H9 (cell line): ENCODE measurements around the gene ARHGAP26. TPM values are rescaled to one million over a fixed set of nuclear protein-coding genes. Genes with fewer than 3 reads are reported as not detected.

Experiments
- DNase-seq: peaks from one replicate; pipeline ENCODE4 v3.0.0-alpha.2; 2017
- H2AFZ ChIP-seq: one replicate; pipeline ENCODE4 v1.6.1; 2013; ENCODE audit warnings: mild to moderate bottlenecking, low read length, control low read depth, moderate library complexity
- H2AK5ac ChIP-seq: 2 replicates; pipeline ENCODE4 v1.6.1; 2013; ENCODE audit warnings: low read length, control low read depth, mixed read lengths; ENCODE audit not compliant: insufficient read length
- H2BK120ac ChIP-seq: one replicate; pipeline ENCODE4 v1.6.1; 2013; ENCODE audit warnings: low read depth, mild to moderate bottlenecking, low read length, control low read depth, inconsistent platforms; ENCODE audit not compliant: poor library complexity, severe bottlenecking
- H2BK12ac ChIP-seq: 2 replicates; pipeline ENCODE4 v1.6.1; 2013; ENCODE audit warnings: low read length, control low read depth, mixed read lengths, low read depth; ENCODE audit not compliant: insufficient read length
- H2BK15ac ChIP-seq: 2 replicates; pipeline ENCODE4 v1.6.1; 2013; ENCODE audit warnings: low read depth, low read length, control low read depth
- H2BK20ac ChIP-seq: one replicate; pipeline ENCODE4 v1.6.1; 2013; ENCODE audit warnings: low read depth, mild to moderate bottlenecking, low read length, control low read depth, inconsistent platforms; ENCODE audit not compliant: poor library complexity, severe bottlenecking
- H2BK5ac ChIP-seq: 2 replicates; pipeline ENCODE4 v1.6.1; 2013; ENCODE audit warnings: low read length, control low read depth, mixed read lengths; ENCODE audit not compliant: insufficient read length
- H3K14ac ChIP-seq: 2 replicates; pipeline ENCODE4 v1.6.1; 2013; ENCODE audit warnings: low read length, control low read depth; ENCODE audit not compliant: insufficient read depth
- H3K18ac ChIP-seq: 2 replicates; pipeline ENCODE4 v1.6.1; 2013; ENCODE audit warnings: low read depth, mild to moderate bottlenecking, mixed read lengths, low read length, control low read depth; ENCODE audit not compliant: insufficient read length
- H3K23ac ChIP-seq: 2 replicates; pipeline ENCODE4 v1.6.1; 2013; ENCODE audit warnings: low read length, control low read depth, mixed read lengths, low read depth; ENCODE audit not compliant: insufficient read length
- H3K23me2 ChIP-seq: 2 replicates; pipeline ENCODE4 v1.6.1; 2013; ENCODE audit warnings: low read depth, mild to moderate bottlenecking, mixed read lengths, low read length, control low read depth; ENCODE audit not compliant: insufficient read length, poor library complexity, severe bottlenecking
- H3K27ac ChIP-seq: 2 replicates; pipeline ENCODE4 v1.5.1; 2013; ENCODE audit warnings: low read length, control low read depth, mixed read lengths, low read depth; ENCODE audit not compliant: insufficient read length
- H3K27me3 ChIP-seq: 2 replicates; pipeline ENCODE4 v1.6.1; 2013; ENCODE audit warnings: low read length, control low read depth, inconsistent platforms; ENCODE audit not compliant: insufficient read depth
- H3K4ac ChIP-seq: 2 replicates; pipeline ENCODE4 v1.6.1; 2013; ENCODE audit warnings: low read depth, mild to moderate bottlenecking, control low read depth, inconsistent platforms, low read length, moderate library complexity
- H3K4me1 ChIP-seq: 2 replicates; pipeline ENCODE4 v1.6.1; 2013; ENCODE audit warnings: low read length, control low read depth, inconsistent platforms; ENCODE audit not compliant: insufficient read depth
- H3K4me2 ChIP-seq: 2 replicates; pipeline ENCODE4 v1.6.1; 2013; ENCODE audit warnings: low read length, control low read depth, mixed read lengths; ENCODE audit not compliant: insufficient read length, insufficient read depth
- H3K56ac ChIP-seq: 2 replicates; pipeline ENCODE4 v1.6.1; 2013; ENCODE audit warnings: low read depth, mild to moderate bottlenecking, mixed read lengths, low read length, control low read depth; ENCODE audit not compliant: insufficient read length
- H3K79me1 ChIP-seq: 2 replicates; pipeline ENCODE4 v1.6.1; 2013; ENCODE audit warnings: low read depth, mild to moderate bottlenecking, moderate library complexity, low read length, control low read depth, inconsistent platforms; ENCODE audit not compliant: insufficient read depth, poor library complexity, severe bottlenecking
- H3K79me2 ChIP-seq: 2 replicates; pipeline ENCODE4 v1.6.1; 2013; ENCODE audit warnings: low read length, control low read depth, inconsistent platforms; ENCODE audit not compliant: insufficient read depth
- H3K9ac ChIP-seq: 2 replicates; pipeline ENCODE4 v1.6.1; 2013; ENCODE audit warnings: low read length, control low read depth, mixed read lengths; ENCODE audit not compliant: insufficient read length; ENCODE audit errors: extremely low read depth
- H3K9me3 ChIP-seq: one replicate; pipeline ENCODE4 v1.6.1; 2013; ENCODE audit warnings: low read depth, low read length, inconsistent platforms; ENCODE audit not compliant: control insufficient read depth
- H3T11ph ChIP-seq: one replicate; pipeline ENCODE4 v1.6.1; 2013; ENCODE audit warnings: mild to moderate bottlenecking, low read length, control low read depth, inconsistent platforms
- H4K20me1 ChIP-seq: one replicate; pipeline ENCODE4 v1.6.1; 2013; ENCODE audit not compliant: control insufficient read depth, insufficient read length, insufficient read depth
- H4K5ac ChIP-seq: 2 replicates; pipeline ENCODE4 v1.6.1; 2013; ENCODE audit warnings: low read depth, mild to moderate bottlenecking, mixed read lengths, low read length, control low read depth; ENCODE audit not compliant: insufficient read length
- H4K8ac ChIP-seq: replicated peaks from 2 replicates; pipeline ENCODE4 v1.6.1; 2013; ENCODE audit warnings: low read length, control low read depth, mixed read lengths, low read depth; ENCODE audit not compliant: insufficient read length
- H4K91ac ChIP-seq: 2 replicates; pipeline ENCODE4 v1.6.1; 2013; ENCODE audit warnings: low read depth, mild to moderate bottlenecking, moderate library complexity, mixed read lengths, low read length, control low read depth; ENCODE audit not compliant: insufficient read length
- H3K27ac Mint-ChIP-seq, 3 experiments: 2 replicates in 2 of 3; 3 replicates in 1 of 3; pipeline ENCODE4 v1.8.0; 2020 to 2021; ENCODE audit warnings: mixed read lengths in 3 of 3, mild to moderate bottlenecking in 1 of 3, moderate library complexity in 1 of 3
- H3K27me3 Mint-ChIP-seq: 2 replicates; pipeline ENCODE4 v1.8.0; 2021; ENCODE audit warnings: low read depth, mild to moderate bottlenecking, moderate library complexity, mixed read lengths
- H3K36me3 Mint-ChIP-seq, 3 experiments: 2 replicates in 2 of 3; 3 replicates in 1 of 3; pipeline ENCODE4 v1.8.0; 2020 to 2021; ENCODE audit warnings: low read depth in 3 of 3, mixed read lengths in 3 of 3; ENCODE audit not compliant: insufficient read depth in 1 of 3
- H3K4me1 Mint-ChIP-seq, 2 experiments: 2 replicates each; pipeline ENCODE4 v1.8.0; 2020; ENCODE audit warnings: mixed read lengths in 2 of 2
- H3K4me3 Mint-ChIP-seq, 2 experiments: 2 replicates in 1 of 2; 3 replicates in 1 of 2; pipeline ENCODE4 v1.8.0; 2020 to 2021; ENCODE audit warnings: mild to moderate bottlenecking in 2 of 2, mixed read lengths in 2 of 2, moderate library complexity in 1 of 2
- H3K9me3 Mint-ChIP-seq, 2 experiments: 2 replicates in 1 of 2; 3 replicates in 1 of 2; pipeline ENCODE4 v1.8.0; 2020; ENCODE audit warnings: mild to moderate bottlenecking in 2 of 2, mixed read lengths in 2 of 2, moderate library complexity in 1 of 2
- WGBS: extraction: QIAGEN DNeasy Blood & Tissue Kit; methylation state at CpG from one replicate; pipeline ENCODE4 v1.1.7; 2013; ENCODE audit warnings: missing lambda C conversion rate, low lambda C conversion rate, mixed read lengths; ENCODE audit not compliant: insufficient read length; ENCODE audit errors: extremely low coverage; 5-methylcytosine and 5-hydroxymethylcytosine counted together
- total RNA-seq: library from RNA; stranded (reverse); gene quantifications from 2 replicates; pipeline ENCODE4 v1.2.1, GENCODE V29; 2021
- TF ChIP-seq, protein P1 (sequence below): fragments of 200-600 bp; sonication (generic); conservative IDR thresholded peaks from 3 replicates; pipeline ENCODE4 v1.8.0; 2021; ENCODE audit warnings: antibody characterized with exemption, mild to moderate bottlenecking

The ARHGAP26 gene
- total RNA-seq, 1 experiment from 2014 or later: 13.8 TPM

DNA sequence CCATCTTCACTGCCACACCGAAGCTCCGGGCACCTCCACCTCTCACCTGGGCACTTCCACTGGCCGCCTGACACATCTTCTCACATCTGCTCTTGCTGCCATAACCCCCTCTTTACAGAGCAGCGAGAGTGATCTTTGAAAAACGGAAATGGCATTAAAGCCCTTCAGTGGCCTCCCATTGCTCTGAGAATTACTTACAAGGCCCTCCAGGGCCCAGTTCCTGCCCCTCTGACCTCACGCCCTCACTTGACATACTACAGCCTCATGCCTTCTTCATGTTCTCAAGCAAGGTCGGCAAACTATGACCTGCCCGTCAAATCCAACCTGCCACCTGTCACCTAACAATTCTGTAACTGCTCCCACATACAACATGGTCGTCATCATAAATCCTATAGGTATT, 446.0 kb downstream of the ARHGAP26 start:
- Histone ChIP-seq H3K4ac (no peak overlapping the region), H2BK120ac (no peak overlapping the region), H2AK5ac (no peak overlapping the region), H4K20me1 (no peaks in the 10 kb centered on the region), H3K4me2 (no peak overlapping the region), H2BK12ac (no peak overlapping the region), H2BK15ac (no peak overlapping the region), H3K23me2 (no peaks in the 10 kb centered on the region), H3K9me3 (no peaks in the 10 kb centered on the region), H3K56ac (no peak overlapping the region), H4K5ac (no peak overlapping the region), H3K79me2 (no peaks in the 10 kb centered on the region), H3K27ac (no peak overlapping the region), H2BK20ac (no peak overlapping the region), H3K23ac (no peak overlapping the region), H3K14ac (no peak overlapping the region), H3K4me1 (peaks cover 3% of the 10 kb centered on the region; the same call in 1 of the 2 replicates), H3K79me1 (no peaks in the 10 kb centered on the region), H4K8ac (no peak overlapping the region), H3K18ac (no peak overlapping the region), H2AFZ (no peak overlapping the region), H4K91ac (no peak overlapping the region), H3K27me3 (no peaks in the 10 kb centered on the region), H2BK5ac (no peak overlapping the region), H3K9ac (no peak overlapping the region), H3T11ph (no peak overlapping the region)
- Mint-ChIP-seq H3K4me3 (no peak overlapping the region), H3K36me3 (peaks cover 0 to 3% (median 0%) of the 10 kb centered on the region in 3 experiments; a peak in 4 of 7 replicates), H3K4me1 (peaks cover 32% of the 10 kb centered on the region in 2 experiments), H3K27me3 (no peaks in the 10 kb centered on the region; the same call in 1 of the 2 replicates), H3K27ac (no peak overlapping the region), H3K9me3 (no peaks in the 10 kb centered on the region)
- DNase-seq: no peak
- TF ChIP-seq, protein P1, sequence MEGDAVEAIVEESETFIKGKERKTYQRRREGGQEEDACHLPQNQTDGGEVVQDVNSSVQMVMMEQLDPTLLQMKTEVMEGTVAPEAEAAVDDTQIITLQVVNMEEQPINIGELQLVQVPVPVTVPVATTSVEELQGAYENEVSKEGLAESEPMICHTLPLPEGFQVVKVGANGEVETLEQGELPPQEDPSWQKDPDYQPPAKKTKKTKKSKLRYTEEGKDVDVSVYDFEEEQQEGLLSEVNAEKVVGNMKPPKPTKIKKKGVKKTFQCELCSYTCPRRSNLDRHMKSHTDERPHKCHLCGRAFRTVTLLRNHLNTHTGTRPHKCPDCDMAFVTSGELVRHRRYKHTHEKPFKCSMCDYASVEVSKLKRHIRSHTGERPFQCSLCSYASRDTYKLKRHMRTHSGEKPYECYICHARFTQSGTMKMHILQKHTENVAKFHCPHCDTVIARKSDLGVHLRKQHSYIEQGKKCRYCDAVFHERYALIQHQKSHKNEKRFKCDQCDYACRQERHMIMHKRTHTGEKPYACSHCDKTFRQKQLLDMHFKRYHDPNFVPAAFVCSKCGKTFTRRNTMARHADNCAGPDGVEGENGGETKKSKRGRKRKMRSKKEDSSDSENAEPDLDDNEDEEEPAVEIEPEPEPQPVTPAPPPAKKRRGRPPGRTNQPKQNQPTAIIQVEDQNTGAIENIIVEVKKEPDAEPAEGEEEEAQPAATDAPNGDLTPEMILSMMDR: no peak
- WGBS: no CpG with 5 or more reads among the region's 9 CpGs
